ENCODE data around the gene PKHD1.

DNA sequence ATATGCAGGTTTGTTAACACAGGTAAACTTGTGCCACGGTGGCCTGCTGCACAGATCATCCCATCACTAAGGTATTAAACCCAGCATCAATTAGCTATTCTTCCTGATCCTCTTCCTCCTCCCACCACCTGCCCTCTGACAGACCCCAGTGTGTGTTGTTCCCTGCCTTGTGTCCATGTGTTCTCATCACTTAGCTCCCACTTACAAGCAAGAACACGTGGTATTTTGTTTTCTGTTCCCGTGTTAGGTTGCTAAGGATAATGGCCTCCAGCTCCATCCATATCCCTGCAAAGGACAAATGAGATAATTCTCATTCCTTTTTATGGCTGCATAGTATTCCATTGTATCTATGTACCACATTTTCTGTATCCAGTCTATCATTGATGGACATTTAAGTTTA is 294.0 kb downstream of the PKHD1 start:
- TF ChIP-seq, protein P1, sequence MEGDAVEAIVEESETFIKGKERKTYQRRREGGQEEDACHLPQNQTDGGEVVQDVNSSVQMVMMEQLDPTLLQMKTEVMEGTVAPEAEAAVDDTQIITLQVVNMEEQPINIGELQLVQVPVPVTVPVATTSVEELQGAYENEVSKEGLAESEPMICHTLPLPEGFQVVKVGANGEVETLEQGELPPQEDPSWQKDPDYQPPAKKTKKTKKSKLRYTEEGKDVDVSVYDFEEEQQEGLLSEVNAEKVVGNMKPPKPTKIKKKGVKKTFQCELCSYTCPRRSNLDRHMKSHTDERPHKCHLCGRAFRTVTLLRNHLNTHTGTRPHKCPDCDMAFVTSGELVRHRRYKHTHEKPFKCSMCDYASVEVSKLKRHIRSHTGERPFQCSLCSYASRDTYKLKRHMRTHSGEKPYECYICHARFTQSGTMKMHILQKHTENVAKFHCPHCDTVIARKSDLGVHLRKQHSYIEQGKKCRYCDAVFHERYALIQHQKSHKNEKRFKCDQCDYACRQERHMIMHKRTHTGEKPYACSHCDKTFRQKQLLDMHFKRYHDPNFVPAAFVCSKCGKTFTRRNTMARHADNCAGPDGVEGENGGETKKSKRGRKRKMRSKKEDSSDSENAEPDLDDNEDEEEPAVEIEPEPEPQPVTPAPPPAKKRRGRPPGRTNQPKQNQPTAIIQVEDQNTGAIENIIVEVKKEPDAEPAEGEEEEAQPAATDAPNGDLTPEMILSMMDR (IDR thresholded peaks at IDR 0.05): no peak
- no peak for TF ChIP-seq POLR2A (IDR thresholded peaks at IDR 0.05)
